GM21447 (cell line): ENCODE measurements around the gene SETBP1.

ENCODE experiments used
- ATAC-seq: cut with Tn5 transposase; IDR thresholded peaks from one replicate; pipeline ENCODE4 v1.9.1; 2021; ENCODE audit not compliant: unreplicated experiment

Gene SETBP1

DNA sequence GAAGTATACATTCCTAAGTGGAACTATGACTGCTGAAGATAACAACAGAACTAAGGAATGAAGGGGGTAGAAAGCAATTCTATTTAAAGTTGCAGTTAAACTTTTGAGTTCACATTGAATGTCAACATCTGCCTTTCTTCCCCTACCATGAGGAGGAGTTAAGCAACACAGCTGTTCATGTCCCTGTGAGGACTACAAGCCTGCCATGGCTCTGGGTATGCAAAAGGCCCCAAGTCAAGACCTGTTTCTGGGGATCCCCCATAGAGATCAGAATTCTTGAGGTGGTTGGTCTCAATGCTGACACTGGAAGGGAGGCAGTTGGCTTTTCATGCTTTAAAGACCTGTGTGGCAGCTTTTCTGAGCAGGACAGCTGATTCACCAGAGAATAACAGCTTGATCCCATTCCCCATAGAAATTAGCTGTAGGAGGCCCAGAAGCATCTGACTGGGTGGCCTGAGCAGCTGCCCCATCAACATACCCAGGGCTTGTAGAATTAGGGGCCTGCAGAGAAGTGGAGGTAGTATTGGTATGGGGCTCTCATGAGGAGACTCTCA is 131.0 kb downstream of the SETBP1 start:
- no peak for ATAC-seq

GRCh38 chr18:44812426-44812825 is 131.7 kb downstream of the SETBP1 start:
- ATAC-seq = no peak

DNA sequence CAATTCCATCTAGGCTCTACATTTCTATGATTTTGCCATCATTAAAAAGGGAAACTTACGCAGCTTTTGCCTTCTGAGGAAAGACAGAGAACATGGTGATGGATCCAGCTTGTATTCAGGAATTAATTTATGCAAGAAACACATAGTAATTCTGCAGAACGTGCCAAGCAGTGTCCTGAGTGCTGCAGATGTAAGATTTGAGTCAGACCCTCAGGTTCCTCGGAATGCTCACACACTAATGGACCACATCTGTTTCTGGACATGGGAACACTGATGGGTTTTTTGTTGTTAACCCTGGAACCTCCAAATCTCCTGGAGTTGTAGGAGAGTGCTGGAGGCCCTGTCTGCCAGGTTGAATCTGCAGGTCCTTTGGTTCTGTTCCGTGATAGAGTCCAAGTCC is 132.9 kb downstream of the SETBP1 start:
- ATAC-seq = no peak

- ATAC-seq = no peak
Observed at GRCh38 chr18:44815108-44815507, 134.4 kb downstream of the SETBP1 start.

- ATAC-seq = no peak
Observed at GRCh38 chr18:44816050-44816449, 135.4 kb downstream of the SETBP1 start.

DNA sequence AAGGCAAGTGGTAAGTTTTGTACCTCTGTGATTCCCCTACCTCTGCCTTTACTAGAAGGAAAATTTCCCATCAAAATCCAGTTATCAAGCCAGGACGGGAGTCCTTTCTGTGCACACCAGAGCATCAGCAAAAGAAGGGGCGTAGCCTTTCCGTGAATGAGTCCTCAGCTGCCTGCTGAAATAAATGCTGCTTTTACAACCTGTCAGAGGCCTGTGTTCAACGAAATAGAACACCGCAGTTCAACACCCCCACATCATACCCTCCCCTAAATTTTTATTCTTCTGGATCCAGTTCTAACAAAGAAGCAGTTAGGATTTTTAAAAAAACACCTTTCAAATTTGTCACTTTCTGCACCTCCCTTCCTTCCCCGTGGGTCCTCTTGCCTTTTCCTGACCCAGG is 135.8 kb downstream of the SETBP1 start:
- ATAC-seq = no peak

DNA sequence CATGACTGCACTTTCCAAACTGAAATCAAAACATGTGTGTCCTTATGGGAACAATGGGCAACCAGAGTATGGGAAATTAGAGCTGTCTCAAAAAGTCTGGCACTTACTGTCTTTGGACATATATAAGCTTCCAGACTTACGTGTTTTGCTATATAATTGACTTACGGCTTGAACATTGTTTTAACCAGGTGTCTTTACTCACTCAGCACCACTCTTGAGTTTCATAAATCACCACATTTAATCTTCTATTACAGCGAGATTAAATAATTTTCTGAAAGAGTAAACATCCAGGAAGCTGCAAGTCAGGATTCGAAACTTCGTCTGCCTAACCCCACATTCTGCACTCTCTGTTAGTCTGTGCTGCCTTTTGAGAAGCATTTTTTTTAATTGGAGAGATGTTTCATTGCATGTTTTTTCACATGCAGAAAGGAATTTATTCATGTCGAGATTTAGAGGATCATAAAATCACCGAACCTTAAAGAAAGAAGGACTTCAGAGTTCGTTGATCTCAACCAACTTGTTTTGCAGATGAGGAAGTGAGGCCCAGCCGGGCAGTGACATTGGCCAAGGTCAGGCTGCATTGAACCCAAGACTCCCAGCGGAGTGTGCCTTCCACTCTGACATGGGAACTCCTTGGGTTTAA is 137.3 kb downstream of the SETBP1 start:
- ATAC-seq = no peak

GRCh38 chr18:44818668-44819403 is 138.1 kb downstream of the SETBP1 start:
- ATAC-seq = peak; percentile 58

DNA sequence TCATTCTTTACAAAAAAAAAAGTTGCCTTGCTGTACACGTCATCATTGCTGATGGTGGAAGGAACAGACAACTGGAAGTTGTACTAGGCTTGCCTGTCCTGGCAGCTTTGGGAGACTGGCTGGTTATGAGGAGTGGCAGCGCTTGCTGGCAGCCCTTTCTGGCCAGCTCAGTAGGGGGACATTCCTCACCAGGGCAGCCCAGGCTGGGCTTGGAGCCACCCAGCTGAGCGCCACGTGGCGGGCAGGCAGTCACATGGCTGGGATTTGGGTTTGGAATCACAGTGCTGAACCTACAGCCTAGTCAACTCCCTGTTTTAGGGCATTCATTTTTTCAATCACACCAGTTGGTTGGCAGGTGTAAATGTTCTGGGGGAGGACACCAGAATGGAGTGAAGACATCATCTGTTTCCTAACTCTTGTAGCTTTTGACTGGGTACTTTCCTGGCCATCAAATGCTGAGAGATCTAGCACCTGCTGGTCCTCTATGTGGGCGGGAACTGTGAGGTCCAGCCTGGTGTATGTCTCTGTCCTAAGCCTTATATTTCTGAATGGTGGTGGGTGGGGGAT is 139.3 kb downstream of the SETBP1 start:
- ATAC-seq = no peak

DNA sequence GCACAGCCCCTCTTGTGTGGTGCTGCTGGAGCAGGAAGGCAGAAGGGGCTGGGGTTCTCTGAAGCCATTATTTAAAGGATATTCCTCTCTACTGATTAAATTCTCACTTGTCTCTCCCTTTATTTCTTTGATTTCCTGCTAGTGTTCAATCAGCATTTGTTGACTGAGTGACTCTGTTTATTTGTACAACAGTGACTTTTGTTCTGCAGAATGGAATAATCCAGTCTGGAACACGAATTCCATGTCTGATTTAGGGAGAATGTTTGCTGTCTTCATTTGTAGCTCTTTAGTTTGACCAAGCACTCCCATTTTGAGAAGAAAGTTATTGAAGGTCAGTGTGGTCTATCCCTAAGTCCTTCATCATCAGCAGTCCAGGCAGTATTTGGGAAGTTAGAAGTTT is 141.2 kb downstream of the SETBP1 start:
- ATAC-seq = no peak

- ATAC-seq = no peak
Observed at GRCh38 chr18:44823286-44823685, 142.6 kb downstream of the SETBP1 start.

DNA sequence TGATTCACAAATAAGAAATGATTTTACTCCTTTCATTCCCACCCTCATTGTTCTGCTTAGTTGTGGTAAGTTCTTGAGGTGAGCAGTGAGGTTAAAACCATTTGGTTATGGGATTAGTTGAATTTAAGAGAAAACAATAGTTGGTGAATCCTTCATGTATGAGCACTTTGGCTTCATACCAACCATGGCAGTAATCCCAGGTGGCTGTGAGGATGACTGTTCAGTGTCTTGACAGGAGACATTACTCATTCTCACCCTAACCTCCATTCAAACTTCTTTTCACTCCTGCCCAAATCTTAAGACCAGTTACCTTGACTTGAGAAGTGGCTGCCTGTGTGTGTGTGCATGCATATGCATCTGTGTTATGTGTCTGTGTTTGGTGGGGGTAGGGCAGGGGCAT is 143.1 kb downstream of the SETBP1 start:
- ATAC-seq = no peak

GRCh38 chr18:44824884-44825283 is 144.2 kb downstream of the SETBP1 start:
- ATAC-seq = no peak

DNA sequence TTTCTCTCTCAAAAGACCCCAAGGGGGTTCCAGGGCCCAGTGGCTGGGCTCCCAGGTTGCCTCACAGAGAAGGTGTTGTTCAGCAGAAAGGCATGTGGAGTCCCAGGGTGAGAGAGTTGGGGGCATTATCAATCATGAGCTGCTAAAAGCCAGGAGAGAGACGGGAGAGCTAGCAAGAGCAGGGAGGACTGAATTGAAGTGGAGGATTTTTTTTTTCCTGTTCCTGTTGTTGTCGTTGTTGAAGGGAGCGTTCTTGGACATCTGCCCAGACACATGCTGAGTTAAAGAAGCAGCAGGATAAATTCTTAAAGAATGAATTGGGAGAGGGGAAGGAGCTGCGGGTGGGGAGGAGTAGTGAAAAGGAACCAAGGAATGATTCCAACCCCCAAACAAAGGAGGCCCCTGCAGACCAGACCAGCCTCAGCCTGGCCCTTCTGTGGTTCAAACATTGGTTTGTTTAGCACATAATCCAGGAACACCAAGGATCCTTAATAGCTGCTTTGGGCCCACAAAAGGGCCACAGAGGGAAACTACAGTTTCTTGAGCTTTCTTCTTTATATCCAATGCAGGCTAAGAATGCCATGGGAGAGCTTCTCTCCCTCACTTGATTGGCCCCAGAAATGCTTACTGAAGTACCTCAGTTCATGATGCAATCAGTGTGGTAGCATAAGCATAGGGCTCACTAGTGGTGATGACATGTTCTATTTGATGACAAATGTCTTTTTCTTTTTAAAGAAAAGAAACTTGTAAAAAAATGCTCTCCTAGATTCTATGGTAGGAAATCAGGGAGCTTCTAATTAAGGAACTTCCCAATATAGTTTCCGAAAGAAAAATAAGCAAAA is 146.0 kb downstream of the SETBP1 start:
- ATAC-seq = no peak

DNA sequence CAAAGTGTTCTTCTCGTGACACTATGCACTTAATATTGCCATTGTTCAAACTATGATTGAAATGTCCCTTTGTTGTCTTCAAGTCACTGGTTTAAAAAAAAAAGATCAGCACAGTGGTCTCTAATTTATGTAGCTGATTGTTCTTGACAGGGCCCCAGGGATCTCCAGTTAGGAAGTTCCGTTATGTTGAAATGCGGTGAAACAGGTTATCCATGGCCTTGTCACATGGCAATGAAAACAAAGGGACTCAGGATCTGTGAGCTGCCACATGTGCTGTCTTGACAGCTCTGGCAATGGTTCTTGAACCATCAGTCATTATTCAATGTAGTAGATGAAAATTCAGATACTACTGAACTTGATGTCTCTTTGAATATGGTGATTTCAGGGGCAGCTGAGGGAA is 147.4 kb downstream of the SETBP1 start:
- no peak for ATAC-seq

- ATAC-seq = no peak
Observed at GRCh38 chr18:44830581-44830980, 149.9 kb downstream of the SETBP1 start.

DNA sequence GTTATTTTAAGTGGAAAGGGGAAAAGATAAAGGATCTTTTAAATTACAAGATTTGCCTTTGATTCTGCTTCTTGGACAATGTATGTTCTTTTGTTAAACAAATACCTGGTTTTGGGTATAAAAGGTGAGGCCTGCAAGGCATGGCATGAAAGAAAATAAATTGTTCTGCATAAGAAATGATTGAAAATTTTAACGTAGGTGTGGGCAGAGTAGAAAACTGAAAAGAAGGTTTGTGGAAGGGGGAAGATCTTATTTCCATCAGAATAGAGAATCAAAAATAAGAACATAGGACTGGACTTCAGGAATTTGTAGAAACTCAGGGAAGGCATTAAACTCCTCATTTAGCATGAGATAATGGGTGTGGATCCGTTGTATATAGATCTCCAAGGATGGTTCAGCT is 153.1 kb downstream of the SETBP1 start:
- ATAC-seq = no peak

GRCh38 chr18:44834867-44835469 is 154.3 kb downstream of the SETBP1 start:
- no peak for ATAC-seq

DNA sequence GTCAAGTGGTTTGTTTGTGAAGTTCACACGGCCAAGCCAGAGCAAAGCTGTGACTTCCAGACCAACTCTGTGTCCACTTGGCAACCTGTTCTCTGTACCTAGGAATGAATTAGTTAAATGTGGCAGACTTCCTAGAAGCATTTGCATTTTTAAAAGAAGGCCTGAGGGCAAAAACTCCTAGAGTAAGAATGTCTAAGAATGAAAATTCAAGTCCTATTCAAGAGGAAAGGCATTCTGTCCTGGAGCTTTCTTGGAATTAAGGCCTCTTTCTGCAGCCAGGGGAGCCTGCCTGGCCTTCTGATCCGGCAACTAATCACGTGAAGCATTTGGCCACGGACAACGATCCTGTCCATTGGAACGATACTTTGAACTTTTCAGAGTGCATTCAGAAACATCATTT is 155.0 kb downstream of the SETBP1 start:
- ATAC-seq = no peak

- no peak for ATAC-seq
Observed at GRCh38 chr18:44836263-44836662, 155.6 kb downstream of the SETBP1 start.
